Gastrocnemius medialis (tissue), 4 donors: Measurements from ENCODE around the gene DPEP1. TPM values are rescaled to one million over a fixed set of nuclear protein-coding genes. Genes with fewer than 3 reads are reported as not detected.

Experiments used
- ATAC-seq, 2 donors: fragments of 150-250 bp; one replicate each; pipeline ENCODE4 v1.9.1; 2016
- DNase-seq, 2 donors: peaks; one replicate each; pipeline ENCODE4 v3.0.0-alpha.2; 2019
- H3K27ac ChIP-seq, 4 donors: fragments of 200-600 bp; sonication (generic); 1 replicate in 1 of 4; 2 replicates in 3 of 4; pipeline ENCODE4 v1.5.1; 2016 to 2018; ENCODE audit warnings: mild to moderate bottlenecking in 2 of 4, moderate library complexity in 1 of 4
- H3K27me3 ChIP-seq, 3 donors: fragments of 200-600 bp; sonication (generic) in 2 of 3; 1 replicate in 1 of 3; 2 replicates in 2 of 3; pipeline versions ENCODE4 v1.5.1 to v1.6.0; 2016 to 2019; ENCODE audit warnings: mild to moderate bottlenecking in 1 of 3, moderate library complexity in 1 of 3
- H3K36me3 ChIP-seq, 2 donors: fragments of 200-600 bp; sonication (generic) in 1 of 2; one replicate each; pipeline ENCODE4 v1.5.1; 2017 to 2018
- H3K4me1 ChIP-seq, 2 donors: fragments of 200-600 bp; sonication (generic) in 1 of 2; one replicate each; pipeline ENCODE4 v1.5.1; 2016 to 2017; ENCODE audit warnings: mild to moderate bottlenecking in 2 of 2
- H3K4me3 ChIP-seq, 4 donors: fragments of 200-600 bp; sonication (generic) in 3 of 4; 1 replicate in 1 of 4; 2 replicates in 3 of 4; pipeline ENCODE4 v1.5.1; 2016 to 2019; ENCODE audit warnings: mild to moderate bottlenecking in 2 of 4
- H3K9me3 ChIP-seq, 3 donors: fragments of 200-600 bp; sonication (generic) in 2 of 3; 1 replicate in 1 of 3; 2 replicates in 2 of 3; pipeline ENCODE4 v1.5.1; 2016 to 2019
- POLR2A ChIP-seq, 2 donors: fragments of 450-650 bp; IDR thresholded peaks; one replicate each; pipeline ENCODE4 v1.6.1; 2017; ENCODE audit warnings: antibody characterized with exemption in 2 of 2, mild to moderate bottlenecking in 2 of 2, moderate library complexity in 2 of 2
- in situ Hi-C, 4 donors: fragments of 200-750 bp; cut with MboI; loops; one replicate each; pipeline versions ENCODE4 v1.15.0 to v1.8.0; 2017; ENCODE audit warnings: low sequenced_read_pairs in 4 of 4
- intact Hi-C: fragments of 100-400 bp; cut with DNase I; formaldehyde crosslinking; loops from one replicate; pipeline ENCODE4 v1.15.1; 2023; ENCODE audit warnings: low total_unique reads
- total RNA-seq, 4 donors: library from RNA; depleted of rRNA; stranded (reverse); fragments of >200 nt; gene quantifications; one replicate each; pipeline versions ENCODE4 v1.1.0 to v1.2.3, GENCODE V29; 2016
- TF ChIP-seq, protein P1 (sequence below), 5 experiments: fragments of 450-650 bp in 3 of 5; fragments of 200-600 bp in 2 of 5; sonication (generic) in 2 of 5; IDR thresholded peaks in 4 of 5; conservative IDR thresholded peaks in 1 of 5; 1 replicate in 4 of 5; 2 replicates in 1 of 5; pipeline ENCODE4 v1.5.1; 2016 to 2019; ENCODE audit warnings: antibody characterized with exemption in 5 of 5, mild to moderate bottlenecking in 3 of 5, moderate library complexity in 3 of 5

DPEP1 gene
- total RNA-seq, 4 donors from 2014 or later: not detected

DNA sequence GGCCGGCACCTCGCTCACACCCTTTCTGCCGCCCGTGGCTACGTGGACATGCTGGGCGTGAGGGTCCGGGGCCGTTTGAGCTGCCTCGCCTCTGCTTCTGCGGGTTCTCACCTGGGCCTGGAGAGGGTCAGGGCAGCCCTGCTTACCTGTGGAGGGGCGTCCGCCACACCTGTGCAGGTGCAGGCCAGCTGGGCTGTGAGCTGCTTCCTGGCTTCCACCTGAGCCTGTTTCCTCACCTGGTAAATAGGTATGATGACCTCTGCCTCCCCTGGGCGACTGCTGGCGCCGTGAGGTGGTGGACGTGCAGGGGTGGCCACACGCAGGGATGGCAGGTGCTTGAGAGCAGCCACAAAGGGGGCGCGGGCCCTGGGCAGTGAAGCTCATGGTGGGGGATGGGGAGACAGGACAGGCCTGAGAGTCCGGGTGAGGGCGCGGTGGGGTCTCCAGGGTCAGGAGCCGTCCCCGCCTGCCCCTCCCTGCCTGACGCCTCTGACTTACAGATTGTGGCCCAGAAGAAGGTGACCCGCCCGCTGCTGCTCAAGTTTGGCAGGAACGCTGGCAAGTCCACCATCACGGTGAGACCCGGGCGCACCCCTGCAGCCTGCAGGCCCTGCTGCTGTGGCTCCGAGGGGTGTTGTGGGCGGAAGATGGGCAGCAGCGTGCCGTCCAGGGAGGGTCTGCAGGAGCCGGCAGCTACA is 30.1 kb upstream of the DPEP1 start:
- Histone ChIP-seq H3K9me3 (no peaks in the 10 kb centered on the region), H3K36me3 (no peaks in the 10 kb centered on the region), H3K27me3 (peaks cover 0 to 8% (median 0%) of the 10 kb centered on the region in 3 donors), H3K27ac (no peak overlapping the region), H3K4me3 (no peak overlapping the region), H3K4me1 (no peaks in the 10 kb centered on the region)
- TF ChIP-seq POLR2A (IDR thresholded peaks at IDR 0.05): no peak
- TF ChIP-seq, protein P1, sequence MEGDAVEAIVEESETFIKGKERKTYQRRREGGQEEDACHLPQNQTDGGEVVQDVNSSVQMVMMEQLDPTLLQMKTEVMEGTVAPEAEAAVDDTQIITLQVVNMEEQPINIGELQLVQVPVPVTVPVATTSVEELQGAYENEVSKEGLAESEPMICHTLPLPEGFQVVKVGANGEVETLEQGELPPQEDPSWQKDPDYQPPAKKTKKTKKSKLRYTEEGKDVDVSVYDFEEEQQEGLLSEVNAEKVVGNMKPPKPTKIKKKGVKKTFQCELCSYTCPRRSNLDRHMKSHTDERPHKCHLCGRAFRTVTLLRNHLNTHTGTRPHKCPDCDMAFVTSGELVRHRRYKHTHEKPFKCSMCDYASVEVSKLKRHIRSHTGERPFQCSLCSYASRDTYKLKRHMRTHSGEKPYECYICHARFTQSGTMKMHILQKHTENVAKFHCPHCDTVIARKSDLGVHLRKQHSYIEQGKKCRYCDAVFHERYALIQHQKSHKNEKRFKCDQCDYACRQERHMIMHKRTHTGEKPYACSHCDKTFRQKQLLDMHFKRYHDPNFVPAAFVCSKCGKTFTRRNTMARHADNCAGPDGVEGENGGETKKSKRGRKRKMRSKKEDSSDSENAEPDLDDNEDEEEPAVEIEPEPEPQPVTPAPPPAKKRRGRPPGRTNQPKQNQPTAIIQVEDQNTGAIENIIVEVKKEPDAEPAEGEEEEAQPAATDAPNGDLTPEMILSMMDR (IDR thresholded peaks at IDR 0.05 in 4 of 5, conservative IDR thresholded peaks at IDR 0.05 in 1 of 5): no peak
- ATAC-seq (no peak), DNase-seq (no peak)
- intact Hi-C loops: no loop called here
- in situ Hi-C loops: no loop called here

- Histone ChIP-seq H3K4me3 (no peak overlapping the region), H3K9me3 (no peaks in the 10 kb centered on the region), H3K27ac (no peak overlapping the region), H3K4me1 (no peaks in the 10 kb centered on the region), H3K36me3 (no peaks in the 10 kb centered on the region), H3K27me3 (peaks cover 0 to 4% (median 0%) of the 10 kb centered on the region in 3 donors)
- in situ Hi-C loops: no loop called here
- intact Hi-C loops: no loop called here
- no peak for ATAC-seq
- TF ChIP-seq, protein P1 (IDR thresholded peaks at IDR 0.05 in 4 of 5, conservative IDR thresholded peaks at IDR 0.05 in 1 of 5): no peak
- no peak for TF ChIP-seq POLR2A (IDR thresholded peaks at IDR 0.05)
- no peak for DNase-seq
Measured at GRCh38 chr16:89583895-89584644, 29.4 kb upstream of the DPEP1 start.

DNA sequence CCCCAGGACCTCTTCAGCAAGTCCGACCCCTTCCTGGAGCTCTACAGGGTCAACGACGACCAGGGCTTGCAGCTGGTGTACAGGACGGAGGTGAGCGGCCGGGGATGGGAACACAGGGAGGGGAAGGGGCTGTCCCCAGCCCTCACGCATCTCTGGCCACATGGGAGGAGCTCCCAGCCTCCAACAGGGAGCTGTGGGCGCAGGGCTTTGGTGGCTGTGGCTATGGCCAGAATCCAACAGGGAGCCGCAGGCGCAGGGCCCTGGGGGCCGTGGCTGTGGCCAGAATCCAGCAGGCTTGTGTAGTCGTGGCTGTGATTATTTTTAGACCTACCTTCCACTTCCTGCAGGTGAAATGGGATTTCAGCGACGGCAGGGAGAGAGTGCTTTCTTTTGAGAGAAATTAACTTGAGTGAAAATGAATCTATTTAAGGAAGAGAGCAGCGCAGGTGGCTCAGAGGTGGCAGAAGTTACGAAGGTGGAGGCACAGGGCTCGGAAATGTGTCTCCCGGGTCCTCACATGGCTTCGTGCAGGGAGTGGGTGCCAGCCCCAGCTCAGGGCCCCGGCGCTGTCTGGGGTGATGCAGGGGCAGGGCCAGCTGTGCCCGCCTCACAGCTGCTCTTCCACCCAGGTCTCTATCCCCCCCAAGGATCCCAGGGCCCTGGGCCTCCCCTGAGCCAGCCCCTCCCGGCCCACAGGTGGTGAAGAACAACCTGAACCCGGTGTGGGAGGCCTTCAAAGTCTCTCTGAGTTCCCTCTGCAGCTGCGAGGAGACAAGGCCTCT is 28.5 kb upstream of the DPEP1 start:
- in situ Hi-C loops: no loop called here
- ATAC-seq: no peak

GRCh38 chr16:89586218-89586617 is 27.2 kb upstream of the DPEP1 start:
- ATAC-seq (no peak), DNase-seq (no peak)
- Histone ChIP-seq H3K9me3 (no peaks in the 10 kb centered on the region), H3K4me1 (no peaks in the 10 kb centered on the region), H3K36me3 (no peaks in the 10 kb centered on the region), H3K4me3 (no peak overlapping the region), H3K27me3 (no peaks in the 10 kb centered on the region), H3K27ac (no peak overlapping the region)
- intact Hi-C loops (no loop called here), in situ Hi-C loops (no loop called here)
- TF ChIP-seq POLR2A (IDR thresholded peaks at IDR 0.05): no peak
- TF ChIP-seq, protein P1 (IDR thresholded peaks at IDR 0.05 in 4 of 5, conservative IDR thresholded peaks at IDR 0.05 in 1 of 5): no peak

More for the DNA sequence above, 28.5 kb upstream of the DPEP1 start:
- Histone ChIP-seq H3K36me3 (no peaks in the 10 kb centered on the region), H3K27me3 (no peaks in the 10 kb centered on the region), H3K4me1 (no peaks in the 10 kb centered on the region), H3K27ac (no peak overlapping the region), H3K4me3 (no peak overlapping the region), H3K9me3 (no peaks in the 10 kb centered on the region)
- no peak for TF ChIP-seq POLR2A (IDR thresholded peaks at IDR 0.05)
- TF ChIP-seq, protein P1 (IDR thresholded peaks at IDR 0.05 in 4 of 5, conservative IDR thresholded peaks at IDR 0.05 in 1 of 5): no peak
- DNase-seq: no peak
- intact Hi-C loops: no loop called here
